ENCODE data around the gene GPX2.

- TF ChIP-seq POLR2AphosphoS5 (IDR thresholded peaks at IDR 0.05; ENCODE audit: low read depth, low read length) (no peak), POLR2A (IDR thresholded peaks at IDR 0.05; ENCODE audit: low read depth, low read length) (no peak)
These were observed 23.3 kb downstream of the GPX2 start for GRCh38 chr14:64919215-64919614.

All from GM12892 (cell line).